Endothelial cell of coronary artery (primary cell): ENCODE measurements around the gene MCF2L. TPM values are rescaled to one million over a fixed set of nuclear protein-coding genes. Genes with fewer than 3 reads are reported as not detected.

ENCODE experiments used
- total RNA-seq: library from RNA; depleted of rRNA; stranded (reverse); fragments of >200 nt; gene quantifications from 2 replicates; pipeline ENCODE4 v1.2.3, GENCODE V29; 2014

MCF2L gene, protein sequence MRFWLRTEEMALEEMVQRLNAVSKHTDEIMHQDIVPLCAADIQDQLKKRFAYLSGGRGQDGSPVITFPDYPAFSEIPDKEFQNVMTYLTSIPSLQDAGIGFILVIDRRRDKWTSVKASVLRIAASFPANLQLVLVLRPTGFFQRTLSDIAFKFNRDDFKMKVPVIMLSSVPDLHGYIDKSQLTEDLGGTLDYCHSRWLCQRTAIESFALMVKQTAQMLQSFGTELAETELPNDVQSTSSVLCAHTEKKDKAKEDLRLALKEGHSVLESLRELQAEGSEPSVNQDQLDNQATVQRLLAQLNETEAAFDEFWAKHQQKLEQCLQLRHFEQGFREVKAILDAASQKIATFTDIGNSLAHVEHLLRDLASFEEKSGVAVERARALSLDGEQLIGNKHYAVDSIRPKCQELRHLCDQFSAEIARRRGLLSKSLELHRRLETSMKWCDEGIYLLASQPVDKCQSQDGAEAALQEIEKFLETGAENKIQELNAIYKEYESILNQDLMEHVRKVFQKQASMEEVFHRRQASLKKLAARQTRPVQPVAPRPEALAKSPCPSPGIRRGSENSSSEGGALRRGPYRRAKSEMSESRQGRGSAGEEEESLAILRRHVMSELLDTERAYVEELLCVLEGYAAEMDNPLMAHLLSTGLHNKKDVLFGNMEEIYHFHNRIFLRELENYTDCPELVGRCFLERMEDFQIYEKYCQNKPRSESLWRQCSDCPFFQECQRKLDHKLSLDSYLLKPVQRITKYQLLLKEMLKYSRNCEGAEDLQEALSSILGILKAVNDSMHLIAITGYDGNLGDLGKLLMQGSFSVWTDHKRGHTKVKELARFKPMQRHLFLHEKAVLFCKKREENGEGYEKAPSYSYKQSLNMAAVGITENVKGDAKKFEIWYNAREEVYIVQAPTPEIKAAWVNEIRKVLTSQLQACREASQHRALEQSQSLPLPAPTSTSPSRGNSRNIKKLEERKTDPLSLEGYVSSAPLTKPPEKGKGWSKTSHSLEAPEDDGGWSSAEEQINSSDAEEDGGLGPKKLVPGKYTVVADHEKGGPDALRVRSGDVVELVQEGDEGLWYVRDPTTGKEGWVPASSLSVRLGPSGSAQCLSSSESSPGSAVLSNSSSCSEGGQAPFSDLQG
- 0.09 and 0.75 TPM in 2 replicates for total RNA-seq

GRCh38 chr13:112968910-112969691, at the start of gene MCF2L:
Gene MCF2L, plus strand, starts transcription at chr13:112969214. Its CDS starts 166 bp downstream, at chr13:112969380.

DNA sequence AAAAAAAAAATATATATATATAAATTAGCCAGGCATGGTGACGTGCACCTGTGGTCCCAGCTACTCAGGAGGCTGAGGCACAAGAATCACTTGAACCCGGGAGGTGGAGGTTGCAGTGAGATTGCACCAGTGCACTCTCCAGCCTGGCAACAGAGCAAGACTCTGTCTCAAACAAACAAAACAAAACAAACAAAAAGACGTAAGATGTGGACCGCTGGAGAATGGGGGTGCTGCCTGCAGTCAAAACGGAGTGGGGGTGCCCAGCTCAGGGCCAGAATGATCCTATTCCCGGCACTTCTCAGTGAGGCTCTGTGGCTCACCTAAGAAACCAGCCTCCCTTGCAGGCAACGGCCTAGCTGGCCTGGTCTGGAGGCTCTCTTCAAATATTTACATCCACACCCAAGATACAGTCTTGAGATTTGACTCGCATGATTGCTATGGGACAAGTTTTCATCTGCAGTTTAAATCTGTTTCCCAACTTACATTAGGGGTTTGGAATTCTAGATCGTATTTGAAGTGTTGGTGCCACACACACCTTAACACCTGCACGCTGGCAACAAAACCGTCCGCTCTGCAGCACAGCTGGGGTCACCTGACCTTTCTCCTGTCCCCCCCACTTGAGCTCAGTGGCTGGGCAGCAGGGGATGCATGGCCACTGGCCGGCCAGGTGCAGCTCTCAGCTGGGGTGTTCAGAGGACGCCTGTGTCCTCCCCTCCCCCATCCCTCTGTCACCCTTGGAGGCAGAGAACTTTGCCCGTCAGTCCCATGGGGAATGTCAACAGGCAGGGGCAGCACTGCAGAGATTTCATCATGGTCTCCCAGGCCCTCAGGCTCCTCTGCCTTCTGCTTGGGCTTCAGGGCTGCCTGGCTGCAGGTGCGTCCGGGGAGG, 136.3 kb downstream of the MCF2L start, which contains the start of gene F7:
TSS of gene F7 (plus strand) at position 760 of the 889 bp plus-strand sequence. CDS start at position 811, 51 bp downstream.

DNA sequence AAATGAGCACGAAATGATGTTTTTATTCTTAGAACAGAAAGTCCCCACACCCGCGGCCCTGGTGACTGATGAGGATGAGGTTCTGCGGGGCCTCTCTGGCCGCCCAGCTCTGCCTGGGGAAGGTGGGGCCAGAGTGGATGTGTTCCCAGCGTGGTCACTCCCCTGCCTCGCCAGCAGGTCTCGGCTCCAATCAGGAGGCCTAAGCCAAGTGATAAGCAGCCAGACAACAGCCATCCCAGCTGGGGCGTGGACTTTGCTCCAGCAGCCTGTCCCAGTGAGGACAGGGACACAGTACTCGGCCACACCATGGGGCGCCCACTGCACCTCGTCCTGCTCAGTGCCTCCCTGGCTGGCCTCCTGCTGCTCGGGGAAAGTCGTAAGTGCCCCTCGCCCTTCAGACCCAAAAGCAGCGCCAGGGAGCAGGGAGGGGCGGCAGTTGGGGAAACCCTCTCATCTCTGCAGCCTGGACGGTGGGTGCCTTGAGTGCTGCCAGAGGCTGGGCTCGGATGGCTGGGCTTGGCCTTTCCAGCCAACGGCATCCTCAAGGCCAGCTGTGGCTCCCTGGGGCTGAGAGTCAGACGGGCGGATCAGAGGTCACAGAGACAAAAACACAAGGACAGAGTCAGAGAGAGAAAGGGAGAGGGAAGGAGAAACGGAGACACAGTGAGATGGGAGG, 153.7 kb downstream of the MCF2L start, which contains the start of gene F10:
TSS of gene F10 (plus strand) at position 250 of the 676 bp plus-strand sequence. CDS start at position 307, 57 bp downstream.

Other genes with a start within 250 kb of the MCF2L start
- not detected in 2 replicates for gene F7, start 136.6 kb downstream of the MCF2L start, total RNA-seq
- 1.6 TPM in 1 of 2 replicates, not detected in the other for gene F10, start 153.6 kb downstream of the MCF2L start, total RNA-seq
- gene PROZ, start 189.4 kb downstream of the MCF2L start, total RNA-seq = not detected in 2 replicates
- 45.5 and 69.4 TPM in 2 replicates for gene PCID2, start 239.5 kb downstream of the MCF2L start, total RNA-seq
- gene CUL4A, start 240.4 kb downstream of the MCF2L start, total RNA-seq = 86.8 and 106 TPM in 2 replicates